Activated CD4-positive, CD25-positive, alpha-beta regulatory T cell treated with anti-CD3 and anti-CD28 coated beads, Interleukin-2, amount 50 U/mL, for 72 hours (primary cell): ENCODE measurements around the gene FAM240B.

ENCODE experiments used
- DNase-seq: peaks from one replicate; pipeline ENCODE4 v3.0.0; 2021

The FAM240B gene

DNA sequence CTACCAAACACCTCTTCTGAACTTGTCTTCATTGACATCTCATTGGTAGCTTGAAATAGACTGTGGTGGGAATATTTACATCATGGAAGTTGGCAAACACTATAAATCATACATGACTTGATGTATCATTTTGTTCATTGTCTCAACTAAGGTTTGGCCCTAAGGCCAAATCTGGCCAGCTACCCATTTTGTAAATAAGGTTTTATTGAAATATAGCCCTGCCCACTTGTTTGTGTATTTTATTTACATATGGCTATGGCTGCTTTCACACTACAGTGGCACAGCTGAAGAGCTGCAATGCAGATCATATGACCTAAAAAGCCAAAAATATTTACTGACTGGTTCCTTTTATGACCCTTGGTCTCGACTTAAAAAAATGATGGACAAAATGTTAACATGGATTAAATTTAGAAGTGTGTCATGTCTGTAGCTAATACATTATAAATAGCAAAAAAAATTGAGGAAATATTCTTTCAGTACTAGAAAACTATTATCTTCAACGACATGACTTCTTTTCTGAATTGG, 22.1 kb downstream of the FAM240B start:
- no peak for DNase-seq

DNA sequence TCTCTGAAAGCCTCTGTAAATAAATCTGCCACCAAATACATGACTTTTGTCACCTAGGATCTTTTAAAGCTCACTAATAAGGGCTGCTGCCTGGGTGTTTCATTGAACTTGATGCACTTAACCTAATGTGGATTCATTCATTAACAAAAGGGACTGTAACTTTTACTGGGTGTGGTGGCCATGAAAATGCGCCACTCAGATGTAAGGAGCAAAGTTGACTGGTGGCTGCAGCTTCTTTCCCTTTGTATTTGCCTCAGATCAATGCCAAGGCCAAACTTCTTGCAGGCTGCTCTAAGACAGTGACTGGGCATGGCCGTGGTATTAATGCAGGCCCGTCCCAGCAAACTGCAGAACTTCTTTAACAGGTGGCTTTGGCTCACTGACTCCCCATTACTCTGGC, 22.9 kb downstream of the FAM240B start:
- no peak for DNase-seq

DNA sequence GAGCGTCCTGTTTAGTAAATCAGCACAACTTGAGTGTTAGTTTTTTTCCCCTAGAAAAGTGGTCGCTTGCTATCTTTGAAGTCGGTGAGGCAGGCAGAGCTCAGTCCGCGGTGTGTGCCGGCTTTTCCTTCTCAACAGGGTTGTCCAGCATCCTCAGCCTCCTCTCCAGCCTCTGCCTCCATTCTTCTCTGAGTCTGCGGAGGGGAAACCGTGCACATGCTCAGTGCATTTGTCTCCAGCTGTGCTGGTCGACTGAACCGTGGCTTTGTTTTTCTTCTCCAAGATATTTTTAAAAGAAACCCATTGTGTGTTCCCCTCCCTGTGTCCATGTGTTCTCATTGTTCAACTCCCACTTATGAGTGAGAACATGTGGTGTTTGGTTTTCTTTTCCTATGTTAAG, 25.3 kb downstream of the FAM240B start:
- no peak for DNase-seq

DNA sequence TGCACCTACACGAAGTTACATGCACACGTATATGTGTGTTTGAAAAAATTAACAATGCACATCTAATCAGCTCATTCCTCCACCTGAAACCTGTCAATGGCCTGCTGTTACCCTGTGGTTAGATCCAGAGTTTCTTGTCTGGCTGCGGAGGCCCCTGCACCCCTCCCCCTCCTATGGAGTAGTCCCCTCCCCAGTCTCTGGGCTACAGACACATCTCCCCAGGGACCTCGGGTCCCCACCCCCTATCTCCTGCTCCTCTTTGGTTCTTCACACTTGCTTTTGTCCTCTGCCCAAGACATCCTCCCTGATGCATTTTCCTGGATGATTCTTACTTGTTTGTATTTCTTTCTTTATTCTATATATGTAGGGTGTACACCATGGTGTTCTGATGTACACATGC, 27.2 kb downstream of the FAM240B start:
- DNase-seq, result no peak

DNA sequence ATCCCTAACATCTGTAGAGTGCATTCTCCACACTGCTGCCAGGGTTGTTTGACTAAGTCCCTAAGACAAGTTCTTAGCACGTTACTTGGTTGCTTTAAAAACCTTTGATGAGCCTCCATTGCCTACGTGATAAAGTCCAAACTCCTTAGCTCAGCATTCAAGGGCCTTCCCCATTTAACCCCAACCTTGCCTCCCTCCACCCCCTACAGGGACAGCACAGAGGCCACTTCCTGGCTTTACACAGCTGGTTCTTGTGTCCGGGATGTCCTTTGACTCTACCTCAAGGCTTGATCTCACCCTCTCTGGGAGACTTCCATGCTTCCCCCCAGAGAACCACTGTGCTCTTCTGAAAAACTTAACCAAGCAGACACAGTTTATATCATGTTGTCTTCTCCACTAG, 29.4 kb downstream of the FAM240B start:
- no peak for DNase-seq

DNA sequence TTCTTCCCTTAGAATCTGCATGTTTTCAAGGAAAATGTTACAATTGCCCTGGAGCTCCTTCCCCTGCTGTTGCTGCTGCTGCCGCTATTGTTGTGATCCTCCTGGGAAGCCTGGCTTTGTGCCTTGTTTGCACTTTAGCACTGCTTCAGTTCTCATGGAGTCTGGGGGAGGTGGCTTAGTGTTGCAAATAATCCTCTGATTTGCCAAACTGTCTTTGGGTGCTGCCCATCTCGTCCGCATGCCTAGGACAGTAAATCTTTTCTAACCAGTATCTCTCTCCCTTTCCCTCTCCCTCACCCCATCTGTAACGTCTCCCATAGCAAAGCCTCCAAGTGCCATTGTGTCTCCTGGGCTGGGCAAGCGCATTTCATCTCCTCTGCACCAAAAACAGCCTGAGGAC, 30.3 kb downstream of the FAM240B start:
- DNase-seq, result no peak

DNA sequence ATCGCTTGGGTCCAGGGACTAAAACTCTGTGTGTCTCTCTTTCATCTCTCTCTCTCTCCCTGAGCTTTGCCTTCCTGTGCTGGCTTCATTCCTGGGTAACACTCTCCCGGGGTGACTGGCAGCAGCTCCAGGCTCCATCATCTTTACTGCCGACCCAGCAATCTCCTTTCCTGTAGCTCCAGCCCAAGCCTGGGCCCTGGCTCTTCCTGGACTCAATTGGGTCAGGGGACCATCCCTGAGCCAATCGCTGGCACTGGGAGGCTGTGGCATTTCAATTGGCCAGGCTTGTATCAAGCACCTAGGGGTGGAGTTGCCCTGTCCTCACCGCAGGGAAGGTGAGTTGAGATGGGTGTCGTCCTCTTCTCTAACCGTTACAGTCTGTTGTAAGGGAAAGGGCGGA, 31.9 kb downstream of the FAM240B start:
- no peak for DNase-seq

DNA sequence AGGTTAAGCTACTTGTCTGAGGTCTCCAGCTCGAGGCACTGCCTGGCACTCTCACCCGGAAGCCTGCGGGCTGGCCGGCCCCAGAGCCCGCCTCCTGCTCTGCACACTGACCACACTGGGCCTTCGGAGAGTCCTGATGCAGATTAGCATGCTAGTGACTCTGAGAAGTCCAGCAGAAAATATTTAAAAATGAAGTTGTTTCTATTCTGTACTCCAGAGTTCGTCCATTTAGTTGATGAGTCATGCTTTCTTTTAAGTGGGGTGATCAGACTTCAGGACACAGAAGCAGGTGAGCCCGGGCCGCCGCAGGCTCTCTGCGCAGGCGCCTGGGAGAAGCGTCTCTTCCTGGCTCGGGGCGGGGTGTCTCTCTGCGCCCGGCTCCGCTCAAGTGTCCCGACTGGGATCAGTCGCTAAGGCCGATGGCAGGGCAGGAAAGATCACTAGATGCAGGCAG, 32.5 kb downstream of the FAM240B start:
- DNase-seq, result peak; percentile 41

DNA sequence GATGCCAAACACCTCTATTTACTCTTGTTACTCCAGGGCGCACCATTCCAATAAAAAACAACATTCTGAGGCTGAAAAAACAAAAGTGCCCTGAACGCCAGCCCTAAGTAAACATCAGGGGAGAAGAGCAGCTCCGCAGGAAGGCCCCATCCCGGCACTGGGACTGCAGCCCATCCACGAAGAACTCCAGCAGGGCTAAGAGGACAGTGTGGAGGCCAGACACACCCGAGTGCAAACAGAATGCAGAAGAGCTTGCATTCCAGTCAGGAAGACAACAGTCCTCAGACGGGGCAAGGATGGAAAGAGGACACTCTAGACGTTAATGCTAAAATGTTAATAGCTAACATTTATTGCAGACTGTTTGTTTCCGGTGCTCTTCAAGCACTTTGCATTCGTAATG, 33.0 kb downstream of the FAM240B start:
- no peak for DNase-seq

DNA sequence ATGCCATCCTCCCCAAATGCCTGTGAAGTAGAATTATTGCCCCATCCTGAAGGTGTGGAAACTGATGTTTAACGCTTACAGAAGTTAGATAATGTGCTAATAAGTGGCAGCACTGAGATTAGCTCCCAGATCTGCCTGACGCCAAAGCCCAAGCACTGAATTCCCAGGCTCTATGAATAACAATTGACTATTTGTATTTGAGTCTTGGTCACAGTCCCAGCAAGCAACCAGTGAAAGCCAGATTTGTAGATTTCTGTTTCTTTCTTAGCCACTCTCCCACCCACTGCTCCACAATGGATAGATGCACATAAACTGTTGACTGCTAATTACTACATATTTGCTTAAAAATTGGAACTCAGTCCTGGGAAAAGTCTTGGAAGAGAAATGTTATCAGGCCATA, 34.4 kb downstream of the FAM240B start:
- no peak for DNase-seq

DNA sequence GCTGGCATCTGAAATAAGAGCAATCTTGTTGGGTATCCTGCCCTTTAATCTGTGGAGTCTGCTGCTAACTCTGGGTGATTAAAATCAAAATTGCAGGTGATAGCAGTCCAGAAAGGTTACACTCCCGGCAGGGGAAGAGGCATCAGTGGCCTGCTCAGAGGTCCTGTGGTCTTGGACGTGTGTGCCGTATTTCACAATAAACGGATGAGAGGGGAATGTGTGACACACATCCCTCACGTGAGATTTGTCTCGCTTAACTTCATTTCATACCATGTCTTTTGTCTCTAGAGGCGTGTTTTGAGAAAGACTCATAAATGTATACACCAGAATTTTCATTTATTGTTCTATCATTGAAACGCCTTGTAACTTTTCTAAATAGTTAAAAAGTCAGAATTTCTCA, 36.6 kb downstream of the FAM240B start:
- DNase-seq, result no peak

DNA sequence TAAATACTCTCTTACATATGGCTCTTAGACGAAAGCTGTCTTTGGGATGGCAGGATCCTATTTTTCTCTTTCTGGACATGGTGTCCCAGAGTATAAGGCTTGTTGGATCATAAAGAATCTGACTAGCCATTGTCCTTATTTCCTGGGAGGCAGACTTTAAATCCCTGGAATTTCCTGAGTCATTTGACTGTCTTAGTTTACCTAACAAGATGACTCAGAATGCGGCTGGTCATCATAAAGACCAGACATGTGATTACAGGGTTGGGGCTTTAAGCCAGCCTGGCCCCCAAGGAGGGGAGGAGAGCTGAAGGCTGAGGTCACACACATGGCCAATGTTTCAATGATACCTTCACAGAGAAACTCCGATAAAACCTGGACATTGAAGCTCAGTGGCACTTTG, 37.2 kb downstream of the FAM240B start:
- DNase-seq, result no peak

DNA sequence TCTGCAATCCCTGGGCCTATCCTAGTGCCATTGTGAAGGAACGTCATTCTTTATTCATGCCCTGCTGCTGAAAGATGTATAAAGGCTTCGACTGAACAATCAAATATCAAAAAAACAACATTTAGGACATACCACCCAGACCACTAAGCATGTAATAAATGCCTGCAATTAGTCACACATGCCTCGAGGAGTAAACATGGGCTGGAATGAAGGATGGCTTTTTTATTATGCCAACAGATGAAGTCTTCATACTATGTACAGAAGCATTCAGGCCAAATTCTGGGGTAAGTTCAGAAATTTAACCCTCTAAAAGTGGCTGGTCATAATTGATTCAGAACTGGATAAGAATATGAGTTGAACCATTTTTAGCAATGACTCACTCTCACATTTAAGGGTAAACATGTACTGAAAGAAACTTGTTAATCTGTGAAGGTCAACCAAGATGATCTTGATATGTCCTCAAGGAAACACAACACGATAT, 38.1 kb downstream of the FAM240B start:
- DNase-seq, result no peak

DNA sequence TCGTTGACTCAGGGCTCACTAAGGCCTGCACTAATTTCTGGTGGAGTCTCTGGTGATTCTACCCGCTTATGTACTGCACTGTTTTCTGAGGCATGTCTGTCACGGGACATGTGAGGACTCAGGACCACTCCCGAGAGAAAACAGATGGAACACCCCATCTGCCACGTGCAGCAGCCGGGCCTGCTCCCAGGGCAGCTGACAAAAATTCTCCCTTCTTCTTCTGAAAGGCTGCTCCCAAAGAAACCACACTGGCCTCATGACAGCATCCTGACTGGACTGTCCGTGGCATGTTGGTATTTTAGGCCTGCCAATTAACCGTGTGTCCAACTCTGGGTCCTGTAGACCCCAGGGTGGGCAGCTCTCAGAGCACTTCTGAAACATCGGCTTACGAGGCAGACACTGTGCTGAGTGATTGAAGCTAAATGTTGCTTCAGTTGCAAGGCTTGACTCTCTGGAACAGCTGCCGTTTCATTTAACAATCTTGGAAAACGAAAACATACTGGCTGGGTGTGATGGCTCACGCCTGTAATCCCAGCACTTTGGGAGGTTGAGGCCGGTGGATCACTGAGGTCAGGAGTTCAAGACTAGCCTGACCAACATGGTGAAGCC, 39.0 kb downstream of the FAM240B start:
- no peak for DNase-seq

DNA sequence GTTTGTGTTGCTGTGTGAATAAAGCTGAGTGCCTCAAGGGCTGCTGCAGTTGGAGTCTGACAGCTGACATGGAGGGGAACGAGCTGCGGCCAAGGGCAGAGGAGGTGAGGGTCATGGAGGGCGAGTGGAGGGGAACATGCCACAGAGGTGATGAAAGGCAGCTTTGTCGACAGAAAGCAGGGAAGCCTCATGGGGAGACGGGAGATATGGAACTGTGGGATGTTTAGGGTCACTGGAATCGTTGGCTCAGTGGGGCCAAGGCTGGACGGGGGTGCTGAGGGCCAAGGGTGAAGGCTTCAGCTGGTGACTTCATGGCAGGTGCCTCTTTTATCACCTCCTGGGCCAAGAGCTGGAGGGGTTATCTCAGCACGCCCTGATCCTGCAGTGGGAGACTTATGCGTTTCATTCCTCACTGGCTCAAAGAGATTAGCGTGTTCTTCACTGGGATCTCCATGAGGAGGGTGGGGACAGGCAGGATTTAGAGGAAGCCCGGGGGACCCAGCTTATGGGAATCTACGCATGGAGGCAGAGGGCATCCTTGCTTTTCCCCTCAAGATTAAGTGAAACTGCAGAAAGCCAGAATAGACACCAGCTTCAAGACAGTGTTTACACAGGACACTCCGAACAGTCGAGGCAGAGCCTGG, 42.2 kb downstream of the FAM240B start:
- no peak for DNase-seq

DNA sequence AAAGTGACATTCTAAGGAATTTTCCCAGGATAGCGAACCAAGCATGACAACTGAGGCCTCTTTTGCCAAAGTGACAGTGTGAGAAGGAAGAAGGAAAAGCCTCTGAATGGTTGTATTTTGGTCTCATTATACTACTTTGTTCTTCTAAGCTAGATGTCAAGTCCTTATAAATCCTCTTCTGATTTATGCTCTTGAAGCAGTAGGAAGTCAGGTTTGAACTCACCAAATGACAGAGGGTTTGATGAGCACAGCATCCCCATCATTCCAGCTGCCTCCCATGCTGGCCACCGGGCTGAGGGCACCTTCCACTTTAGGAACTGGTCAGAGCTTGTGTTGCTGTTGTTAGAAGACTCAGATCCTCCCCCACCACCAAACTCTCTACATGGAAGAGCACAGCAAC, 44.1 kb downstream of the FAM240B start:
- no peak for DNase-seq

DNA sequence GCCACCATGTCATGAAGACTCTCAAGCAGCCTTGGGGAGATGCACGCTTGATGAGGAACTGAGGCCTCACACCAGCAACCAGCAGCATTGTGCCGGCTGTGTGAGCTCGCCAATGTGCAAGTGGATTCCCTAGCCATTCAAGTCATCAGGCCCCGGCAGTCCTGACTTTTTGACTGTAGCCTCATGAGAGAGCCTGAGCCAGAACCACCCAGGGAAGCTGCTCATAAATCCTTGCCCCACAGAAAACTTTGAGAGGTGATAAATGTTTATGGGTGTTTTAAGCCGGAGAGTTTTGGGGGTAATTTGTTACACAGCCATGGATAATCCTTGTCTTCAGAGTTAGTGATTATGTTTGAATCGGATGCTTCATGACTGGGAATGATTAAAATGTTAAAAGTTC, 44.7 kb downstream of the FAM240B start:
- no peak for DNase-seq

DNA sequence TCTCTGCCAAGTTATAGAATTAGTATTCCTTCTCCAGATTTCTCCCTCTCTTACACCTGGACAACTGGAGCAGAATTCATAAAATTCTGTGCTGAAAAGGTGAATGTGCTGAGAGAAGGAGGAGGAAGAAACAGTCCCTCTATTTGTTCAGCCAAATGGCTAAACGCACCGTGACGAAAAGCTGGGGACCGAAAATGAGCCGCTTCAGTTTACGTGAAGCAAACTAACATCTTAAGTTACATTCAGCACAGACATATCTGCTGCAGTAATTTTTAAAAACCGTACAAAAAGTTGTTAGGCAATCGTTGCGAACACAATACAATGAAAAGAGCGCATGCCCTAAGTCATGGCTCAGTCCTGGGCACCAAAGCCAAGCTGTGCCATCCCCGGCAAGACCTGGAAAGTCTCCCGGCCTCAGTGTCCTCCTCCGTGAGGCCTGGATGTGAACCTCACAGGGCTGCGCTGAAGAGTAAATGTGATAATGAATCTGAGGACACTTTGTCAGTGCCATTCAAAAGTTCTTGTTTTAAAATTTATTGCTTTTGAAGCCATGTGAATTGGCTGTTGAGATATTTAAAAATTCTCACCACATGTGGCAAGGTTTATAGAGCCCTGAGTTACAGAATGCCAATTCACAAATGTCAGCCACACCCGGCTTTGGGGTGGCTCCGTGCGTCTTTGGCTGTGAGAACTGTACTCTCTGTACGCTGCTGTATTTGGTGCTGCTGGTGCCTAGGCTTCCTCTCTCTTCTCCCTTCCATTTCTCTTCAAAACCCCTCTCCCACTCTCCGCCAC, 46.3 kb downstream of the FAM240B start:
- DNase-seq, result no peak

DNA sequence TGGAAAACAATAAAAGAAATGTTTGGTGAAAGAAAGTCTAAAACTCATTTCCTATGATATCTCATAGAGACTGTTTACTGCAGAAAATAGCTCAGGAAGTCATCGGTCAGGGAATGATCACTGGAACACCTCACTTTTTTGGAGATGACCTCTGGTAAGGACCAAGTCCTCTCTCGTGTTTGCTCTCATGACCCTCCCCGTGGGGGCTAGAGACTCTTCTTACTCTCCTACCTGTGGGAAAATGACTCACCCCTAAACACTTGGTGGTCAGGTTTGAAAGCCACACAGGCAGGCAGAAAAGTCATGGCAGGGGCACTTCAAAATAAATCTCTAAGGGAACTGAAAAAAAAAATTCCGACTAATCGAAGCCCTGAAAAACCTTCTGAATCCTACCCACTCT, 48.2 kb downstream of the FAM240B start:
- no peak for DNase-seq

DNA sequence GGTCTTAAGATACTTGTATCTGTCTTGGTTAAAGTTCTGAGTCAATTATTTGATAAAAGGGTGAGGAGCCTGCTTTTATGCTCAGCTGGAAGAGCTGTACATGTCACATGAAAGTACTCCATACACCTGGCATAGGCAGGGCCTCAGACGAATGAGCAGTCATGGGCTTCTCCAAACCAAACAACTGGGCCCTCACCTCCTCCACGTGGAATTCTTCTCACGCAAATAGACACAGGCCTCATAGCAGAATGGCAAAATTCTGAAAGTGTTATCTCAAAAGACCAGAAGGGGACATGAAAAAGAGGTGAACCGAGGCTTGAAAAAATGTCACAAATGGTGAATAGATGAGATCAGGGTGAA, 48.6 kb downstream of the FAM240B start:
- DNase-seq, result no peak

DNA sequence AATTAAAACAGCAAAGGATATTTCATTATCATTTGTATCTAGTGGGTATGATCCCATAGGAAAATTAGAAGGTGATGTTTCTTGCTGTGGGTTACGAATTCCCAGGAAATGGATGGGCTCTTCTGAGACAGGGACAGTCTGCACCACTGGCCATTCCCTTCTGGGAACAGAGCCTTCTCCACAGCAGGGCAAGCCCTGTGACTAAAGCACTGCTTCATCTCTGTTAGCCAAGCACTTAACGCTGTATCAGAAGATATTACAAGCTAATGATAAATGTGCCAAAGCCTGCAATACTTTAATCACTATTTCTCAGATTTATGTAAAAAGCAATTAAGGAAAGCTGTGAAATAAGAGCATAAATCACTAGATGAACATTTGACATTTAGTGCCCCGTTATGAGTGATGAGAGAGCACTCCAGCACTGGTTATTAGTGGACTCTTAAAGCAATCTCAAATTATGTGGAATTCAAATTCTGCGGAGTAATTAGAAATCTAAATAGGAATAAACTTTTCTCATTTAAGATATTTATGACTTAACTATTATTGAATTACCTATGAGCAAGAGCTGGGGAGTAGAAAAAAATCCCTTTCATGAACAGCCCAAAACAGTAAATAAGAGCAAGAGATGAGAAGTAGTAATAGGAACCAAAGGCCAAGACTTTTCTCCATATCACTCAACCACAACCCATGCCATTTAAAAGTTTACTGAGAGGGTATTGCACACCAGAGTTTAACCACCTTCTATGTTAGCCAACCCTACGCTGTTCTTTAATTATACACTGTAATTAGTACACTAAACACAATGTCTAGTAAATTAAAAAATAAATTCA, 49.2 kb downstream of the FAM240B start:
- no peak for DNase-seq

DNA sequence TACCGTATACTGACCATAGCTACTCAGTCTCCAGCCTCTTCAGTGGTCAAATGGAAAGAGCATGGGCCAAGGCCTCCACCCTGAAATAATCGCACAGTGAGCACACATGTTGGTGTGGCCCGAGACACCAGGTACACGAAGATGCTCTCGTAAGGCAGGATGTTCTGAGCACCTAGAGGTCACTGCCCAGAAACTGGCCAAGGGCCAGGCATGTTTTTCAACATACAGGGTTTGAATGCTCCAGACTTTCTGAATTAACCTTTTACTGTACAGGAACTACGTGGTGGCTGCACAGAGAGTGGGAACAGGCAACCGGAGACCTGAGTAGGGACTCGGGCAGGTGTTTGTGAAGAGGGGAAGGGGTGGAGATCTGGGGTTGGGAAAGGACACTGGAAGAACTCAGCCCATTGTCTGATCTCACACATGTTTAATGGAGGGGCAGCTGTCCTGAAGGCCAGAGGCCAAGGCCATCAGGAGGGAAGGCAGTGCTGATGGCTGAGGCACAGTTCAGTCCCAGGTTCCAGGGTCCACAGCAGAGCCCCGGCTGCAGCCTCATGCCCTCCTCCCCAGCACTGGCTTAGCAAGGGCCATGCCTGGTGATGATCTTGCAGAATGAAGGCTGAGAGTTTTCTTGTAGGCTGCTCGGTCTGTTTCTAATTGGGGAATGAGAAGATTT, 51.0 kb downstream of the FAM240B start:
- no peak for DNase-seq
